GM19193 (cell line): Measurements from ENCODE around the gene ARL6IP4.

Experiments
- POLR2A ChIP-seq: IDR thresholded peaks from 4 replicates; pipeline ENCODE4 v1.6.1; 2011; ENCODE audit not compliant: insufficient read depth, insufficient read length; ENCODE audit errors: extremely low read depth

Gene ARL6IP4

GRCh38 chr12:122981587-122982476 is 1.4 kb downstream of the ARL6IP4 start:
- TF ChIP-seq POLR2A = no peak

- no peak for TF ChIP-seq POLR2A
Observed at GRCh38 chr12:122982477-122982815, 2.0 kb downstream of the ARL6IP4 start.

DNA sequence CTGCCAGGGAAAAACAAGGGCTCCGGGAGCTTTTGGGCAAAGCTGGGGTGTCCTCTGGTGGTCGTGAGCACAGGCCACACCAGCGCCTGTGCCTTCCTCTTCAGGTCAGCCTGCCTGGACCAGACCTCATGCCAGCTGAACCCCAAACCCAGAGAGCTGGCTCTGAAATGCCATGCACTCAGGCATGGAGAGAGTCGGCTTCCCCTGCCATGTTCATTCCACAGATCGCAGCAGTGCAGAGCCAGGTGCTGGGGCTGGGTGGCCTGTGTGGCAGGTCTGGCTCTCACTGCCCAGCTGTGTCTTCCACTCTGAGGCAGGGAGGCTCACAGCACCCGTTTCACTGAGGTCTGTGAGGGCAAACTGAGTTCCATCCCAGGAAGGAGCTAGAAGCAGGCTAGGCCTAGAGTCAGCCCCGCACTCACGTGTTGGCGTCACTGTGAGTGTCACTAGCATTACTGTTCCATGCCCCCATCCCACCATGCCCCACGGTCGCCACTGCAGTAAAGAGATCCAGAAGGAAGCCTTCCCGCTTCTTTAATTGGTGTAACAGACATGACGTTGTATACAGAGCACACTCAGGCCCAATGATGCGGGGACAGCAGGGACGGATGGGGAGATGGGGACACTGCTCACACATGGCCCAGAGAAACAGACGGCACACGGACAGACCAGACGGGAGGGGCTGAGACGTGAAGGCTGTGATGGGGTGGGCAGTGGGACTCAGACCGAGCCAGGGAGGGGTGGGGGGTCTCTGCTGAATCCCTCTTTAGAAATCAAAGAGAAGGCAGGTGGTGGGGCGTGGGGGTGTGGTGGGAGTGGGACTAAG is 2.7 kb downstream of the ARL6IP4 start:
- TF ChIP-seq POLR2A = no peak

DNA sequence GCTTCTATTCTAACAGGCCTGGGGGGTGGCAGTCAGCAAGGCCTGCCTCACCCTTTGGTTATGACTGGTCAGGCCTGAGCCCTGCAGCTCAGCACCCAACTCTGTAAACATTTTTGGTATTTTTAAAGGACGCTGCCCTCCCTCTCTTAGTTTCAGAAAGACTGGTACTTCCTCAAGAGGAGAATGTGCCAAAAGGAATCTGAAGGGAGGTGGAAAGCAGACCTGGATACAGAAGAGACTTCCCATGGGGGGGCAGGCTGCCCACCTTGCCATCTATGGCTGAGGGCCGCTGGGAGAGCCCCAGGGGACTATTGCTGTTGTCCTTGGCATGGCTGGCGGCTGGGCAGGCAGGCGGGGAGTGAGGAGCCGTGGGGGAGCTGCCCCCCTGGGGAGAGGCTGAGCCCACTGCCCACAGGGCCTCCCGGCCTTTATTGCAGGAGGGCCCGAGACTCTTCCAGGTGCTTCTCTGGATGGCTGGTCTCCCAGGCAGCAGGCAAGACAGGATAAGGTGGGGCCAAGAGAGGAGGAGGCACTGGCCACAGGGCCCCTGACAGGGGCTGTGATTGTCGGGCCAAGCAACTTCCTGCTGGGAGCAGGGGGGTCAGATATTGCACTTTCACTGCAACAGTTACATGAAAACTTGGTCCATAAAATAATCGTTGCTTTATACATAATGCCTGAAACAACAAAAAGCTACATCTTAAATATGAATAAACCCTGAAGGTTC is 3.5 kb downstream of the ARL6IP4 start:
- TF ChIP-seq POLR2A = no peak

GRCh38 chr12:122984612-122985337 is 4.3 kb downstream of the ARL6IP4 start:
- TF ChIP-seq POLR2A = peak; percentile 48

- TF ChIP-seq POLR2A = no peak
Observed at GRCh38 chr12:122985338-122986257, 5.1 kb downstream of the ARL6IP4 start.

- no peak for TF ChIP-seq POLR2A
Observed at GRCh38 chr12:122986258-122986871, 5.9 kb downstream of the ARL6IP4 start.

GRCh38 chr12:122987086-122987951 is 6.8 kb downstream of the ARL6IP4 start:
- TF ChIP-seq POLR2A = no peak

DNA sequence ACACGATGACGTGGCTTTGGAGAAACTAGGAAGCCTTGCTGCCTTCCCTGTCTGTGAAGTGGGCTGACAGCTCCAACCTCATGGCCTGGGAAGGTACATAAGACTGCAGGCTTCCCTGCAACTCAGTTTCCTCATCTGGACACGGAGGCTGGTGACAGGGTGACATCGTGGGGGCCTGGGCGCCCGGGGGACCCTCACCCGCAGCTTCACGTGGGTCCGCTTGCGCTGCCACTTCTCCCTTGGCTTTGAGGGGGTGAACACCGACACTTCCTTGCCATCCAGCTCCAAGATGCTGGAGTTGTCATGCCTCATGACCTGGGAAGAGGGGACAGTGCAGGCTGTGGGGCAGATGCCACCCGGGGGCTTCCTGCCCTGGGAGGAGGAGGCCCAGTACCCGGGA is 7.6 kb downstream of the ARL6IP4 start:
- no peak for TF ChIP-seq POLR2A

DNA sequence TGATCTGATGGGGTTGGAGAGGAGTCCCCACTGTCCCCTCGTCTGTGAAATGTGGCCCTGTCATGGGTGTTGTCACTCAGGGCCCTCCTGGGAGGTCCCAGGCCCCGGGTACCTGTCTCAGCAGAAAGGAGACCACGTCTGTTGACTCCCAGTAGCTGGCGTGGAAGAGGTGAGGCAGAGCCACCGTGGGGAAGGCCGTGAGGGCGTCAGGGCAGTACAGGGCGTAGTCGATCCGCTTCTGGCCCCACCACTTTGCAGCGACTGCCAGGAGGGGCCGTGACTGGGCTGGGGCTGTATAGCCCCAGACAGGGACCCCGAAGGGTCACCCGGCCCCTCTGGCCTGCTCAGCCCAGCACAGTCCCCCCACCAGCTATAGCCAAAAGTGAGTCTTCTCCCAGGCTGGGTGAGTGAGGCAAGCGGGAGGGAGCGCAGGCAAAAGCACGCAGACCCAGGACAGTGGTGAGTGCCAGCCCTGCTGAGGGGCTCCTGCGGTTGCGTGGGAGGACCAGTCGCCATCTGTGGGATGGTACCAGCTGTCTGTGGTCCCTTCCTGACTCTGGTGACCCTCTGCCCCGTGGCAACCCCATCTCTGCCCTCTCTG is 8.2 kb downstream of the ARL6IP4 start:
- no peak for TF ChIP-seq POLR2A

DNA sequence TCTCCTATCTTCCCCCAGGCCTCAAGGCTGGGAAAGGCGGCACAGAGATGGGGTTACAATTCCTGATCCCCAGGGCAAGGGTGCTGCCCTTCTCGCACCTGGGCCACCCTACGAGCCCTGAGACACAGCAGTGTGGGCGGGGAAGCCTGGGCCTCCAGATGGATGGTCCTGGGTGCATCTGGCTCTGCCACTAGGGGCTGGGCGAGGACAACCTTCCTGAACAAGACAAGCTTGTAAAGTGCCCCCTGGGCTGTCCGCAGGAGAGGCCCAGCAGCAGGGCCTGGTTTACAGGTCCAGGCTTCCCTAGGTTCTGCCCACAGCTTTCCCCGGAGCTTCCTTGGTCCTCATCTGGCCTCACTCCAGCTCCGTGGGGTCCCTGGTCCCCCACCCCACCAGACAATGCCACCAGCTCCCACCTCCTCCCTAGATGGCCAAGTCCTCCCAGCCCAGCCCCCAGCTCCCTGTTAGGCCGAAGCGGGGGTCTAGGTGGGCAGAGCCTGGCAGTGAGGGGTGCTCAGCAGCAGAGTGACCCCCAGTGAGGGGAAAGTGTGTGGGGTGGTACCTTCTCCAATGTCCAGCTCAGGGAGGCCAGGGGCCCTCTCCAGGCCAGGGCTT is 8.9 kb downstream of the ARL6IP4 start:
- TF ChIP-seq POLR2A = no peak
